ENCODE measurements around the gene OR2J3. TPM values are rescaled to one million over a fixed set of nuclear protein-coding genes. Genes with fewer than 3 reads are reported as not detected.
"Not testable (repeated sequence)": the region's sequence is repeated elsewhere in the genome, so short reads cannot be mapped to it uniquely, and the experiment has no call there.

OR2J3 gene
- total RNA-seq, 4 donors from 2014 or later, result not detected

GRCh38 chr6:29142309-29142708 lies 34.5 kb downstream of the OR2J3 start:
- TF ChIP-seq CTCF (IDR thresholded peaks at IDR 0.05), result no peak
- no peak for TF ChIP-seq POLR2A (IDR thresholded peaks at IDR 0.05)
- no peaks in the 10 kb centered on the region for H3K9me3 ChIP-seq
- no peaks in the 10 kb centered on the region for H3K36me3 ChIP-seq
- no peaks in the 10 kb centered on the region for H3K4me1 ChIP-seq
- intact Hi-C loops (cut with DNase I; ENCODE audit: low total_unique reads), result no loop called here
- no peak overlapping the region for H3K27ac ChIP-seq
- no peak overlapping the region for H3K4me3 ChIP-seq
- DNase-seq, result no peak
- no peaks in the 10 kb centered on the region for H3K27me3 ChIP-seq

- H3K27ac ChIP-seq, result no peak overlapping the region
- no peak overlapping the region for H3K4me3 ChIP-seq
- no peaks in the 10 kb centered on the region for H3K9me3 ChIP-seq
- intact Hi-C loops (cut with DNase I; ENCODE audit: low total_unique reads), result no loop called here
- H3K27me3 ChIP-seq, result no peaks in the 10 kb centered on the region
- no peak for TF ChIP-seq POLR2A (IDR thresholded peaks at IDR 0.05)
- no peak for TF ChIP-seq CTCF (IDR thresholded peaks at IDR 0.05)
- no peaks in the 10 kb centered on the region for H3K4me1 ChIP-seq
- DNase-seq, result no peak
- no peaks in the 10 kb centered on the region for H3K36me3 ChIP-seq
These were observed 38.3 kb downstream of the OR2J3 start for GRCh38 chr6:29146179-29146578.

GRCh38 chr6:29147074-29147473 lies 39.2 kb downstream of the OR2J3 start:
- no peaks in the 10 kb centered on the region for H3K27me3 ChIP-seq
- no peak for TF ChIP-seq POLR2A (IDR thresholded peaks at IDR 0.05)
- TF ChIP-seq CTCF (IDR thresholded peaks at IDR 0.05), result no peak

GRCh38 chr6:29149444-29149843 lies 41.6 kb downstream of the OR2J3 start:
- H3K27ac ChIP-seq; DNase-seq; H3K4me3 ChIP-seq; intact Hi-C loops (cut with DNase I; ENCODE audit: low total_unique reads); H3K4me1 ChIP-seq; H3K9me3 ChIP-seq; H3K36me3 ChIP-seq; H3K27me3 ChIP-seq: not testable (repeated sequence)

More at GRCh38 chr6:29147074-29147473, 39.2 kb downstream of the OR2J3 start:
- Histone ChIP-seq H3K4me1 (no peaks in the 10 kb centered on the region), H3K36me3 (no peaks in the 10 kb centered on the region), H3K4me3 (no peak overlapping the region), H3K9me3 (no peaks in the 10 kb centered on the region), H3K27ac (no peak overlapping the region)
- intact Hi-C loops (cut with DNase I; ENCODE audit: low total_unique reads), result no loop called here
- DNase-seq, result no peak

GRCh38 chr6:29153083-29153482 lies 45.2 kb downstream of the OR2J3 start:
- no peaks in the 10 kb centered on the region for H3K9me3 ChIP-seq
- H3K4me3 ChIP-seq, result no peak overlapping the region
- intact Hi-C loops (cut with DNase I; ENCODE audit: low total_unique reads), result no loop called here
- no peak for TF ChIP-seq CTCF (IDR thresholded peaks at IDR 0.05)
- TF ChIP-seq POLR2A (IDR thresholded peaks at IDR 0.05), result no peak
- H3K27ac ChIP-seq, result no peak overlapping the region
- no peaks in the 10 kb centered on the region for H3K27me3 ChIP-seq
- DNase-seq, result no peak
- H3K4me1 ChIP-seq, result no peaks in the 10 kb centered on the region
- H3K36me3 ChIP-seq, result no peaks in the 10 kb centered on the region

GRCh38 chr6:29155182-29155581 lies 47.3 kb downstream of the OR2J3 start:
- DNase-seq; H3K27ac ChIP-seq; H3K36me3 ChIP-seq; H3K4me3 ChIP-seq; intact Hi-C loops (cut with DNase I; ENCODE audit: low total_unique reads); H3K27me3 ChIP-seq; H3K9me3 ChIP-seq; H3K4me1 ChIP-seq: not testable (repeated sequence)

- intact Hi-C loops (cut with DNase I; ENCODE audit: low total_unique reads); H3K36me3 ChIP-seq; H3K27me3 ChIP-seq; H3K4me1 ChIP-seq; H3K9me3 ChIP-seq; DNase-seq; H3K27ac ChIP-seq; H3K4me3 ChIP-seq: not testable (repeated sequence)
These were observed 52.1 kb downstream of the OR2J3 start for GRCh38 chr6:29159922-29160321.
